ENCODE data around the gene CBLN4. TPM values are rescaled to one million over a fixed set of nuclear protein-coding genes. Genes with fewer than 3 reads are reported as not detected.

CBLN4 gene
- total and polyA plus RNA-seq, 2 of the 8 experiments (the other 6 are each of a cell fraction or from before 2014, with no cell fraction given) = 0.03 to 0.13 TPM

- peaks cover 58 to 82% of the 10 kb centered on the region in 2 experiments for H3K9me3 ChIP-seq (ENCODE audit: insufficient read depth in 2 of 2, low read depth in 1 of 2, low read length in 1 of 2)
- no peak overlapping the region for H3K4me2 ChIP-seq (ENCODE audit: insufficient read depth in 1 of 2, low read depth in 2 of 2, low read length in 2 of 2)
- H3K79me1 ChIP-seq (ENCODE audit: low read depth, low read length) = no peaks in the 10 kb centered on the region
- no peak overlapping the region for H2BK20ac ChIP-seq (ENCODE audit: low read length)
- no peak overlapping the region for H3K4ac ChIP-seq (replicated peaks; ENCODE audit: insufficient read length, low read depth, low read length)
- no peaks in the 10 kb centered on the region for H3K4me1 ChIP-seq (replicated peaks in 1 of 4; ENCODE audit: control insufficient read depth in 3 of 4, insufficient read depth in 4 of 4, low read length in 3 of 4)
- no peaks in the 10 kb centered on the region for H3K27me3 ChIP-seq (replicated peaks in 1 of 4; ENCODE audit: control insufficient read depth in 3 of 4, extremely low read depth in 1 of 4, insufficient read depth in 3 of 4, low read length in 3 of 4)
- no peak overlapping the region for H3K14ac ChIP-seq (ENCODE audit: insufficient read length)
- H3K9ac ChIP-seq (replicated peaks in 1 of 4; ENCODE audit: extremely low read depth in 1 of 4, low read depth in 3 of 4, low read length in 3 of 4) = no peak overlapping the region
- TF ChIP-seq JUND (IDR thresholded peaks at IDR 0.05; ENCODE audit: low read length) (no peak), FOSL1 (IDR thresholded peaks at IDR 0.05; ENCODE audit: insufficient read depth, low read depth, low read length) (no peak), EGR1 (IDR thresholded peaks at IDR 0.05; ENCODE audit: borderline replicate concordance, low read depth, low read length) (no peak), SIX5 (IDR thresholded peaks at IDR 0.05; ENCODE audit: low read depth, low read length) (no peak), RXRA (IDR thresholded peaks at IDR 0.05; ENCODE audit: insufficient read depth, low read depth, low read length) (no peak), CTCF (IDR thresholded peaks at IDR 0.05; ENCODE audit: control extremely low read depth in 1 of 3, insufficient read depth in 1 of 3, low read depth in 1 of 3, low read length in 3 of 3) (no peak), TAF1 (IDR thresholded peaks at IDR 0.05; ENCODE audit: low read depth, low read length) (no peak)
- DNase-seq (ENCODE audit: low read depth in 1 of 2, low spot score in 2 of 2) (no peak), FAIRE-seq (no peak)
- H3K79me2 ChIP-seq (ENCODE audit: control insufficient read depth in 1 of 2, insufficient read depth in 2 of 2, low read length in 2 of 2) = no peaks in the 10 kb centered on the region
- no peak overlapping the region for H4K5ac ChIP-seq (ENCODE audit: insufficient read length, low read depth, low read length)
- H2AK5ac ChIP-seq (ENCODE audit: low read depth, low read length) = no peak overlapping the region
- H3K36me3 ChIP-seq (ENCODE audit: control insufficient read depth in 2 of 4, insufficient read depth in 4 of 4, low read length in 3 of 4) = no peaks in the 10 kb centered on the region; a peak in 1 of 8 replicates
- H2BK15ac ChIP-seq (ENCODE audit: low read length) = no peak overlapping the region
- no peak overlapping the region for H2BK5ac ChIP-seq (ENCODE audit: low read depth, low read length)
- H3K4me3 ChIP-seq (ENCODE audit: extremely low read depth in 1 of 4, insufficient read depth in 2 of 4, low read depth in 3 of 4, low read length in 4 of 4) = no peak overlapping the region
- H4K20me1 ChIP-seq (replicated peaks in 1 of 2; ENCODE audit: control insufficient read depth in 1 of 2, insufficient read depth in 2 of 2, low read length in 2 of 2) = no peaks in the 10 kb centered on the region
- WGBS, 2 experiments (ENCODE audit: extremely low coverage in 1 of 2, insufficient coverage in 1 of 2, insufficient read length in 1 of 2, insufficient replicate concordance in 2 of 2, low coverage in 1 of 2, low lambda C conversion rate in 2 of 2, missing lambda C conversion rate in 1 of 2) = 65% methylated on average over 2 of the region's 2 CpGs; no CpG with 5 or more reads in 1 of the 2 experiments
- H3K27ac ChIP-seq (ENCODE audit: low read depth, low read length) = no peak overlapping the region
- H3K56ac ChIP-seq (replicated peaks; ENCODE audit: insufficient read length, low read depth, low read length) = no peak overlapping the region
- H3K23ac ChIP-seq (ENCODE audit: insufficient read length) = no peak overlapping the region
- no peak overlapping the region for H3K18ac ChIP-seq (ENCODE audit: extremely low read depth, low read length)
- H4K91ac ChIP-seq (replicated peaks; ENCODE audit: insufficient read length, low read length) = no peak overlapping the region
- ChIA-PET CTCF (ENCODE audit: partially characterized antibody) (no interaction called here), POLR2A (ENCODE audit: partially characterized antibody) (no interaction called here)
- no peak overlapping the region for H2AFZ ChIP-seq (ENCODE audit: low read length)
- no peak overlapping the region for H4K8ac ChIP-seq (ENCODE audit: extremely low read depth, insufficient read depth, low read length)
- no peak overlapping the region for H2BK12ac ChIP-seq (ENCODE audit: low read depth, low read length)
- H3K23me2 ChIP-seq (ENCODE audit: low read depth, low read length) = no peaks in the 10 kb centered on the region
- H2BK120ac ChIP-seq (replicated peaks; ENCODE audit: low read depth, low read length) = no peak overlapping the region
Measured at GRCh38 chr20:56014151-56014550, 8.8 kb upstream of the CBLN4 start.

All from H1 (cell line).